Esophagus squamous epithelium (tissue), 5 donors: ENCODE measurements around the gene RCOR3. TPM values are rescaled to one million over a fixed set of nuclear protein-coding genes. Genes with fewer than 3 reads are reported as not detected.
"Not testable (repeated sequence)": the region's sequence is repeated elsewhere in the genome, so short reads cannot be mapped to it uniquely, and the experiment has no call there.

Experiments
- DNase-seq: peaks from one replicate; lab custom pipeline; 2025; lab: John Stamatoyannopoulos, UW
- H3K27ac ChIP-seq, 4 donors: fragments of 200-600 bp; sonication (generic); one replicate each; pipeline ENCODE4 v1.5.1; 2016 to 2019; ENCODE audit warnings: mild to moderate bottlenecking in 1 of 4
- H3K27me3 ChIP-seq, 4 donors: fragments of 200-600 bp; sonication (generic); 1 replicate in 3 of 4; 2 replicates in 1 of 4; pipeline versions ENCODE4 v1.5.1 to v1.6.0; 2017 to 2021; ENCODE audit warnings: antibody characterized with exemption in 1 of 4
- H3K36me3 ChIP-seq, 3 donors: fragments of 200-600 bp; sonication (generic); one replicate each; pipeline ENCODE4 v1.5.1; 2016 to 2019
- H3K4me1 ChIP-seq, 3 donors: fragments of 200-600 bp; sonication (generic); one replicate each; pipeline ENCODE4 v1.5.1; 2017 to 2019
- H3K4me3 ChIP-seq, 4 donors: fragments of 200-600 bp; sonication (generic); 1 replicate in 3 of 4; 2 replicates in 1 of 4; pipeline ENCODE4 v1.5.1; 2016 to 2019; ENCODE audit warnings: mild to moderate bottlenecking in 2 of 4, moderate library complexity in 1 of 4
- H3K9me3 ChIP-seq, 3 donors: fragments of 200-600 bp; sonication (generic); one replicate each; pipeline ENCODE4 v1.5.1; 2016 to 2019
- POLR2A ChIP-seq, 4 donors: fragments of 450-650 bp; IDR thresholded peaks; one replicate each; pipeline ENCODE4 v1.6.1; 2017; ENCODE audit warnings: antibody characterized with exemption in 4 of 4, mild to moderate bottlenecking in 4 of 4, moderate library complexity in 3 of 4
- WGBS, 2 donors: methylation state at CpG; one replicate each; pipeline ENCODE4 v1.1.5; 2018; 5-methylcytosine and 5-hydroxymethylcytosine counted together
- intact Hi-C: fragments of 100-400 bp; cut with DNase I; formaldehyde crosslinking; loops from one replicate; pipeline ENCODE4 v1.15.0; 2022
- total RNA-seq, 4 donors: library from RNA; depleted of rRNA; stranded (reverse); fragments of >200 nt; gene quantifications; one replicate each; pipeline ENCODE4 v1.1.0, GENCODE V29; 2016
- TF ChIP-seq, protein P1 (sequence below), 6 experiments: fragments of 450-650 bp in 4 of 6; fragments of 200-600 bp in 2 of 6; sonication (generic) in 2 of 6; IDR thresholded peaks; one replicate each; pipeline ENCODE4 v1.5.1; 2016 to 2019; ENCODE audit warnings: antibody characterized with exemption in 6 of 6, mild to moderate bottlenecking in 4 of 6, moderate library complexity in 4 of 6
- donor health status: DM: yes; HTN: yes; CAD: no.

RCOR3 gene
- total RNA-seq, 4 donors from 2014 or later = 10.8 to 37.8 (median 18.9) TPM

DNA sequence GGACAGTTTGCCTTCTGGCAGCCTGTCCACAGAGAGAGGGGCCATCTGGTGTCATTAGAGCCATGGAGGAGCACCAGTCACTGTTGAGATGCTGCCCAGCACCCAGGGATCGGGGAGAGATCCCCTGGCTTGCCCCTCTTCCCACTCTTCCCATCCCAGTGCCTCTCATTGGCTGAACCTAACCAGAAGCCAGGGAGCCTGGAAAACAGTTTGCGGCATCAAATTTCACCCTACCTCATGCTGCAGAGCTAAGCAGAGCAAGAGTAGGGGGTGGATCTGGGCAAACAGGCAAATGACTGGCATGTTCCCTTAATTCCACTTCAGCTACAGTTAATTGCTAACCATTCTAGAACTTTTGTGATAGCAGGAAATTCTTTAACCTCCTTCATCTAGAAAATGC lies 86.6 kb downstream of the RCOR3 start:
- TF ChIP-seq, protein P1, sequence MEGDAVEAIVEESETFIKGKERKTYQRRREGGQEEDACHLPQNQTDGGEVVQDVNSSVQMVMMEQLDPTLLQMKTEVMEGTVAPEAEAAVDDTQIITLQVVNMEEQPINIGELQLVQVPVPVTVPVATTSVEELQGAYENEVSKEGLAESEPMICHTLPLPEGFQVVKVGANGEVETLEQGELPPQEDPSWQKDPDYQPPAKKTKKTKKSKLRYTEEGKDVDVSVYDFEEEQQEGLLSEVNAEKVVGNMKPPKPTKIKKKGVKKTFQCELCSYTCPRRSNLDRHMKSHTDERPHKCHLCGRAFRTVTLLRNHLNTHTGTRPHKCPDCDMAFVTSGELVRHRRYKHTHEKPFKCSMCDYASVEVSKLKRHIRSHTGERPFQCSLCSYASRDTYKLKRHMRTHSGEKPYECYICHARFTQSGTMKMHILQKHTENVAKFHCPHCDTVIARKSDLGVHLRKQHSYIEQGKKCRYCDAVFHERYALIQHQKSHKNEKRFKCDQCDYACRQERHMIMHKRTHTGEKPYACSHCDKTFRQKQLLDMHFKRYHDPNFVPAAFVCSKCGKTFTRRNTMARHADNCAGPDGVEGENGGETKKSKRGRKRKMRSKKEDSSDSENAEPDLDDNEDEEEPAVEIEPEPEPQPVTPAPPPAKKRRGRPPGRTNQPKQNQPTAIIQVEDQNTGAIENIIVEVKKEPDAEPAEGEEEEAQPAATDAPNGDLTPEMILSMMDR (IDR thresholded peaks at IDR 0.05) = no peak
- no peak for TF ChIP-seq POLR2A (IDR thresholded peaks at IDR 0.05)
- Histone ChIP-seq H3K27ac (no peak overlapping the region), H3K27me3 (no peaks in the 10 kb centered on the region), H3K36me3 (no peaks in the 10 kb centered on the region), H3K9me3 (no peaks in the 10 kb centered on the region), H3K4me3 (no peak overlapping the region), H3K4me1 (peaks cover 0 to 17% (median 6%) of the 10 kb centered on the region in 3 donors)
- WGBS, 2 donors = 100% methylated on average over 1 to 2 of the region's 2 CpGs
- intact Hi-C loops = no loop called here
- DNase-seq = no peak

DNA sequence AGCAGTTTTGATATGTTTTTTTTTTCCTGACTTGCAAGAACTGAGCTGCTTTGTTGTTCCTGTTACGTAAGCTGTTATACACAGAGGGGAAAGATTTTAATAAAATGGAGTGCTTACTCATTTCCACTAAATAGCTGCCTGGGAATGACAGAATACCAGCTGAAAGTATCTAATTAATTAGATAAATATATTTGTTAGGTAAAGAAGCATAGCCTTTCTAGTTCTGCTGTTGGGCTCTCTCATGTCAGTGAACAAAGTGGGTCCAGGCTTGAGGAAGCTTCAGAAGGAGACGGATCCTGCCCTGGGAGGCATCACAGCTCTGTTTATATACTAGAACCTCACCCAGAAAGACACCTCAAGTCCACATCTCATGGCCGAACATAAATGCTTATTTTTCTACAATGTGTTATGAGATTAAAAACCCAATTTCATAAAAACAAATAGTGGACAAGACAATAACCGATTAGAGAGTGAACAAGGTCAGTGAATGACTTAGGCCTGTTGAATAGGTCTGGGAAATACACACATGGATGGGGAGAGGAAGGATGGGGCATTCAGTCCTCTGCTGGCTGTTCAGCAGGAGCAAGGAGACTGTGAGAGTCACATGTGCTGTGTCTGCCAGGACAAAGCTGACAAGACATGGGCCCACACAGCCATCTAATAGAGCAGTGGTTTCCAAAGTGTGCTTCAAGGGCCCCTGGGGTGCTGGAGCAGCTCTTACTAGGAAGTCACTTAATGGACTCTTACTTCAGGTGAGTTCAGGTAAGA lies 88.1 kb downstream of the RCOR3 start:
- Histone ChIP-seq H3K9me3 (no peaks in the 10 kb centered on the region), H3K27ac (no peak overlapping the region), H3K4me1 (peaks cover 0 to 10% (median 0%) of the 10 kb centered on the region in 3 donors), H3K4me3 (no peak overlapping the region), H3K36me3 (no peaks in the 10 kb centered on the region), H3K27me3 (no peaks in the 10 kb centered on the region)
- intact Hi-C loops = no loop called here
- TF ChIP-seq, protein P1 (IDR thresholded peaks at IDR 0.05) = no peak
- no peak for TF ChIP-seq POLR2A (IDR thresholded peaks at IDR 0.05)
- WGBS, 2 donors = 79 to 86% methylated on average over 4 of the region's 4 CpGs
- DNase-seq = no peak

- Histone ChIP-seq H3K27me3 (no peaks in the 10 kb centered on the region), H3K4me1 (peaks cover 0 to 14% (median 0%) of the 10 kb centered on the region in 3 donors), H3K4me3 (no peak overlapping the region), H3K27ac (no peak overlapping the region), H3K9me3 (no peaks in the 10 kb centered on the region), H3K36me3 (no peaks in the 10 kb centered on the region)
- TF ChIP-seq, protein P1 (IDR thresholded peaks at IDR 0.05) = no peak
- no peak for TF ChIP-seq POLR2A (IDR thresholded peaks at IDR 0.05)
- intact Hi-C loops = no loop called here
- DNase-seq = no peak
Observed at GRCh38 chr1:211348547-211348946, 89.4 kb downstream of the RCOR3 start.

DNA sequence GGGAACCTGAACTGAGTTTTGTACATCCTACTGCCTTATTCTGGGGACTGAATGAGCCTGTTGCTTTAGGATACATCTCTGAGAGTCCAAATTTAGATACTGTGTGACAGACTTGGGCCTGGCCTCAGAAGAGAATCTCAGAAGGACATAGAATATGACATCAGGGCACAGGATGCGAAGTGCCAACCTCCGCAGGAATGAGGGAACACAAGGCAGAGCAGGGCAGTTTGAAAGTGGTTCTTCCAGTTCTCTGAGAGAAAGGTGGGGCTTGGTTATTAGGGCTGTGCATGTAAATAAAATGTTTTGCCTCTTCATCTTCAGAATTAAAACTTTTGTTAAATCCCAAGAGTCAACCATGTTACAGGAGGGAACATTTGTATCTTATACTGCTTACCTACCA lies 90.6 kb downstream of the RCOR3 start:
- H3K9me3 ChIP-seq = no peaks in the 10 kb centered on the region
- no peak overlapping the region for H3K4me3 ChIP-seq
- H3K4me1 ChIP-seq = peaks cover 0 to 18% (median 0%) of the 10 kb centered on the region in 3 donors
- no peak overlapping the region for H3K27ac ChIP-seq
- 45 to 60% methylated on average over 2 of the region's 2 CpGs for WGBS, 2 donors
- TF ChIP-seq, protein P1 (IDR thresholded peaks at IDR 0.05) = no peak
- TF ChIP-seq POLR2A (IDR thresholded peaks at IDR 0.05) = no peak
- H3K36me3 ChIP-seq = no peaks in the 10 kb centered on the region
- DNase-seq = no peak
- intact Hi-C loops = no loop called here
- H3K27me3 ChIP-seq = no peaks in the 10 kb centered on the region

GRCh38 chr1:211352055-211352454 lies 92.9 kb downstream of the RCOR3 start:
- intact Hi-C loops, H3K4me3 ChIP-seq, H3K27ac ChIP-seq, H3K36me3 ChIP-seq, DNase-seq, H3K9me3 ChIP-seq, H3K27me3 ChIP-seq: not testable (repeated sequence)
- WGBS, 2 donors = 77 to 95% methylated on average over 3 of the region's 3 CpGs
- H3K4me1 ChIP-seq = peaks cover 0 to 18% (median 0%) of the 10 kb centered on the region in 3 donors
